HepG2 (cell line): Measurements from ENCODE around the gene SLC11A1. TPM values are rescaled to one million over a fixed set of nuclear protein-coding genes. Genes with fewer than 3 reads are reported as not detected.

ENCODE experiments used
- AGO1 ChIP-seq: fragments of 200-400 bp; formaldehyde crosslinking; IDR thresholded peaks from 2 replicates; pipeline ENCODE4 v1.6.1; 2017; ENCODE audit warnings: mild to moderate bottlenecking, low read depth, low read length, moderate library complexity; ENCODE audit not compliant: poor library complexity, severe bottlenecking
- CENPX ChIP-seq: sonication (generic); formaldehyde crosslinking; IDR thresholded peaks from 2 replicates; pipeline ENCODE4 v1.9.0; 2021; ENCODE audit warnings: mild to moderate bottlenecking, missing genetic modification reagents, moderate library complexity
- CSRNP2 ChIP-seq: sonication (generic); formaldehyde crosslinking; conservative IDR thresholded peaks from 2 replicates; pipeline ENCODE4 v1.8.0; 2022; ENCODE audit warnings: low read depth, missing genetic modification reagents
- ERF ChIP-seq: IDR thresholded peaks from 2 replicates; pipeline ENCODE4 v1.6.1; 2018; ENCODE audit warnings: missing biosample characterization, missing genetic modification reagents
- GTF3A ChIP-seq: sonication (generic); formaldehyde crosslinking; conservative IDR thresholded peaks from 2 replicates; pipeline ENCODE4 v1.4.0; 2020; ENCODE audit warnings: mild to moderate bottlenecking, missing genetic modification reagents
- HMGXB3 ChIP-seq: sonication (generic); formaldehyde crosslinking; IDR thresholded peaks from 2 replicates; pipeline ENCODE4 v1.4.0; 2020; ENCODE audit warnings: missing genetic modification reagents, borderline replicate concordance
- HOXD1 ChIP-seq: sonication (generic); formaldehyde crosslinking; IDR thresholded peaks from 2 replicates; pipeline ENCODE4 v1.5.0; 2020; ENCODE audit warnings: missing genetic modification reagents
- MATR3 ChIP-seq: sonication (generic); formaldehyde crosslinking; IDR thresholded peaks from 2 replicates; pipeline ENCODE4 v1.4.0; 2020; ENCODE audit warnings: missing genetic modification reagents
- MTERF4 ChIP-seq: sonication (generic); formaldehyde crosslinking; IDR thresholded peaks from 2 replicates; pipeline ENCODE4 v1.8.0; 2023; ENCODE audit warnings: mild to moderate bottlenecking, missing genetic modification reagents
- POLR2AphosphoS5 ChIP-seq: IDR thresholded peaks from 2 replicates; pipeline ENCODE4 v1.6.1; 2012; ENCODE audit warnings: low read depth, low read length
- RFX5 ChIP-seq: IDR thresholded peaks from 2 replicates; pipeline ENCODE4 v1.6.1; 2011; ENCODE audit warnings: low read depth, low read length, improper control_type of control experiment
- ZBED4 ChIP-seq: sonication (generic); formaldehyde crosslinking; IDR thresholded peaks from 2 replicates; pipeline ENCODE4 v1.4.0; 2020; ENCODE audit warnings: missing genetic modification reagents, borderline replicate concordance
- ZBTB7A ChIP-seq: sonication (generic); formaldehyde crosslinking; IDR thresholded peaks from 2 replicates; pipeline ENCODE4 v1.8.0; 2022; ENCODE audit warnings: mild to moderate bottlenecking, missing genetic modification reagents
- ZNF282 ChIP-seq: fragments of 450-650 bp; IDR thresholded peaks from 2 replicates; pipeline ENCODE4 v1.6.1; 2018; ENCODE audit not compliant: partially characterized antibody
- ZNF326 ChIP-seq: sonication (generic); formaldehyde crosslinking; IDR thresholded peaks from 2 replicates; pipeline ENCODE4 v1.4.0; 2020; ENCODE audit warnings: missing genetic modification reagents, borderline replicate concordance
- ZNF343 ChIP-seq: sonication (generic); formaldehyde crosslinking; IDR thresholded peaks from 2 replicates; pipeline ENCODE4 v1.4.0; 2020; ENCODE audit warnings: mild to moderate bottlenecking, missing genetic modification reagents
- ZNF460 ChIP-seq: sonication (generic); formaldehyde crosslinking; IDR thresholded peaks from 2 replicates; pipeline ENCODE4 v1.5.1; 2020; ENCODE audit warnings: missing genetic modification reagents, mild to moderate bottlenecking, borderline replicate concordance
- ZNF780A ChIP-seq: sonication (generic); formaldehyde crosslinking; IDR thresholded peaks from 2 replicates; pipeline ENCODE4 v1.8.0; 2022; ENCODE audit warnings: mild to moderate bottlenecking, missing genetic modification reagents, moderate library complexity
- ZNF850 ChIP-seq: sonication (generic); formaldehyde crosslinking; conservative IDR thresholded peaks from 2 replicates; pipeline ENCODE4 v1.9.0; 2021; ENCODE audit warnings: mild to moderate bottlenecking, missing genetic modification reagents
- polyA plus RNA-seq, 8 experiments: library from polyadenylated mRNA; depleted of rRNA in 3 of 8; stranded (reverse) in 7 of 8; unstranded in 1 of 8; fragments of >200 nt; fragmentation: Illumina TruSeq in 4 of 8; extraction: Trizol in 4 of 8; gene quantifications; 2 replicates each; pipeline versions ENCODE4 v1.2.1 to v1.2.3, GENCODE V29; 2011 to 2016; ENCODE audit warnings: low read depth in 4 of 8, missing spikeins in 1 of 8, mixed read lengths in 1 of 8; ENCODE audit not compliant: insufficient read depth in 1 of 8
- total RNA-seq, 5 experiments: library from RNA; depleted of rRNA; stranded (reverse); fragments of >200 nt; fragmentation: Illumina TruSeq; extraction: Trizol; gene quantifications; 2 replicates each; pipeline ENCODE4 v1.2.3, GENCODE V29; 2016; ENCODE audit warnings: low read depth in 1 of 5

The SLC11A1 gene
- total and polyA plus RNA-seq, 2 of the 13 experiments (the other 11 are each of a cell fraction or from before 2014, with no cell fraction given) = 0.33 to 2.3 TPM

GRCh38 chr2:218387369-218388194 is 5.5 kb downstream of the SLC11A1 start (continued):
- peak; percentile 84 for TF ChIP-seq ZBTB7A
- TF ChIP-seq HOXD1 (CRISPR knock-in tag) = no peak
- TF ChIP-seq ZNF460 (CRISPR knock-in tag) = no peak
- no peak for TF ChIP-seq ZBED4
- no peak for TF ChIP-seq ZNF850 (CRISPR knock-in tag)
- TF ChIP-seq POLR2AphosphoS5 = peak; percentile 40; the same call in 1 of the 2 replicates
- no peak for TF ChIP-seq HMGXB3 (CRISPR knock-in tag)
- no peak for TF ChIP-seq ZNF780A
- no peak for TF ChIP-seq GTF3A
- TF ChIP-seq MATR3 = no peak
- TF ChIP-seq CSRNP2 (CRISPR knock-in tag) = no peak
- no peak for TF ChIP-seq ZNF282
- TF ChIP-seq CENPX (CRISPR knock-in tag) = no peak
- no peak for TF ChIP-seq MTERF4
- TF ChIP-seq RFX5 = no peak
- no peak for TF ChIP-seq ERF (CRISPR knock-in tag)
- TF ChIP-seq ZNF326 (CRISPR knock-in tag) = no peak
- TF ChIP-seq ZNF343 (CRISPR knock-in tag) = no peak
- TF ChIP-seq AGO1 = no peak
